OCI-LY3 (cell line): Measurements from ENCODE around the gene ZNF775.

Source experiments
- CTCF ChIP-seq: fragments of 200-600, 300-600 bp; sonication (generic); IDR thresholded peaks from 2 replicates; pipeline ENCODE4 v1.5.1; 2014; ENCODE audit warnings: antibody characterized with exemption, low read length, low read depth
- EZH2phosphoT487 ChIP-seq: fragments of 200-600 bp; shearing (Covaris generic); IDR thresholded peaks from 2 replicates; pipeline ENCODE4 v1.6.1; 2018; ENCODE audit warnings: antibody characterized with exemption, mixed run types, low read depth

DNA sequence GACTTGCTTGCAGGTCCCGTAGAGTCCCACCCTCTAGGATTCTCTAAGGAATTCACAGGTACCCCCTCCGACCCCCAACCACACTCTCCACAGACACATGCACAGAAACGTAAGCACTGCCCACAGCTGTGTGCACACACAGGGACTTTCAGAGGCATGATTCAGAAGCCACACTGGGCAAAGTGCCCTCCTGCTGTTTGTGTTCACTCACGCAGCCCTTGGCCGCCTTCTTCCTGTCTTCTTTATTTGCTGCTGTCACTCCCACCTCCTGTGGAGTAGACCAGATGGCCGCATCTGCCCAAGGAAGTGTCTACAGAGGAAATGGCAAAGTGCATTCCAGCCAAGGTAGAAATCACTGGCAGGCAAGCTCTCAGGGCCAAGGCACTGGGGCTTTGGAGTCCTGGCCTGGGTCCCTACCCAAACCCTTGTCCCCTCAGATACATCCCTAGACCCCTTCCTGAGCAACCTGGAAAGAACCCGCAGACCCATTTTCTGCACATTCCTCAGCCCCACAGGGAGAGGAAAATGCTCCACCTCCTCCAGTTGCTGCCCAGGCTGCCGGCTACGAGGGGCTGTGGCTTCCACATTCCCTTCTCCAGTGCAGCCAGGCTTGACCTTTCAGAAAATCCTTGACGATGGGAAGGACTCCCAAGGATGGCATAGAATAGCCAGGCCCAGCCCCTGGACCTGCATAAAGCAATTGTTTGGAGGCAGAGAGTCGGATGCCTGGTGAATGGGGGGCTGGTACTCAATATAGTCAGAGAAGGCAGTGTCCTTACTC lies 49.7 kb downstream of the ZNF775 start:
- no peak for TF ChIP-seq CTCF
- TF ChIP-seq EZH2phosphoT487, result no peak
